Naive thymus-derived CD4-positive, alpha-beta T cell (primary cell): ENCODE data around the gene ZFYVE19. TPM values are rescaled to one million over a fixed set of nuclear protein-coding genes. Genes with fewer than 3 reads are reported as not detected.

Experiments
- ATAC-seq: fragments of 150-1000 bp; cut with Tn5 transposase; 2 replicates; pipeline ENCODE4 v1.10.0; 2021; ENCODE audit warnings: mild to moderate bottlenecking, moderate library complexity
- CTCF ChIA-PET: fragments of 350-600 bp; sonication (Branson Sonifier 250); formaldehyde crosslinking; loops from one replicate; lab custom pipeline; 2021; ENCODE audit warnings: antibody characterized with exemption; lab: Charles Lee
- POLR2A ChIA-PET: fragments of 350-600 bp; sonication (Branson Sonifier 250); formaldehyde crosslinking; loops from one replicate; lab custom pipeline; 2021; ENCODE audit warnings: antibody characterized with exemption, inconsistent platforms; lab: Charles Lee
- DNase-seq, 9 donors: peaks; one replicate each; pipeline versions ENCODE4 v3.0.0 to v3.0.0-alpha.2; 2020 to 2022; ENCODE audit warnings: mixed read lengths in 1 of 9
- H3K27ac ChIP-seq: one replicate; pipeline ENCODE4 v1.7.0; 2013; ENCODE audit warnings: mild to moderate bottlenecking, low read depth, low read length, moderate library complexity
- H3K27me3 ChIP-seq, 2 donors: one replicate each; pipeline ENCODE4 v1.7.0; 2013; ENCODE audit warnings: low read length in 2 of 2, mild to moderate bottlenecking in 2 of 2, moderate library complexity in 2 of 2; ENCODE audit not compliant: control insufficient read depth in 2 of 2, insufficient read depth in 2 of 2
- H3K36me3 ChIP-seq, 3 experiments: 1 replicate in 2 of 3; 2 replicates in 1 of 3; pipeline ENCODE4 v1.7.0; 2013; ENCODE audit warnings: low read length in 3 of 3, mild to moderate bottlenecking in 3 of 3, moderate library complexity in 1 of 3; ENCODE audit not compliant: insufficient read depth in 3 of 3, control insufficient read depth in 2 of 3
- H3K4me1 ChIP-seq, 2 donors: one replicate each; pipeline ENCODE4 v1.7.0; 2013; ENCODE audit warnings: low read length in 2 of 2, mild to moderate bottlenecking in 2 of 2, moderate library complexity in 1 of 2; ENCODE audit not compliant: control insufficient read depth in 2 of 2, insufficient read depth in 2 of 2
- H3K4me3 ChIP-seq: 2 replicates; pipeline ENCODE4 v1.7.0; 2013; ENCODE audit warnings: mild to moderate bottlenecking, low read length
- H3K9me3 ChIP-seq, 3 experiments: 1 replicate in 2 of 3; 2 replicates in 1 of 3; pipeline ENCODE4 v1.7.0; 2013; ENCODE audit warnings: low read length in 3 of 3; ENCODE audit not compliant: control insufficient read depth in 2 of 3
- H3K27ac Mint-ChIP-seq, 9 donors: one replicate each; pipeline ENCODE4 v1.8.0; 2020 to 2022; ENCODE audit warnings: mixed read lengths in 9 of 9, mild to moderate bottlenecking in 8 of 9, moderate library complexity in 5 of 9, inconsistent platforms in 2 of 9
- H3K27me3 Mint-ChIP-seq, 5 donors: one replicate each; pipeline ENCODE4 v1.8.0; 2021 to 2022; ENCODE audit warnings: mixed read lengths in 5 of 5, mild to moderate bottlenecking in 1 of 5
- H3K36me3 Mint-ChIP-seq, 5 donors: one replicate each; pipeline ENCODE4 v1.8.0; 2020 to 2022; ENCODE audit warnings: mixed read lengths in 5 of 5, mild to moderate bottlenecking in 3 of 5, inconsistent platforms in 1 of 5
- H3K4me1 Mint-ChIP-seq, 7 donors: one replicate each; pipeline ENCODE4 v1.8.0; 2020 to 2022; ENCODE audit warnings: mixed read lengths in 7 of 7, mild to moderate bottlenecking in 3 of 7, inconsistent platforms in 1 of 7
- H3K4me3 Mint-ChIP-seq, 10 donors: one replicate each; pipeline ENCODE4 v1.8.0; 2020 to 2022; ENCODE audit warnings: mild to moderate bottlenecking in 10 of 10, mixed read lengths in 10 of 10, moderate library complexity in 6 of 10, inconsistent platforms in 2 of 10
- H3K9me3 Mint-ChIP-seq, 11 donors: one replicate each; pipeline ENCODE4 v1.8.0; 2020 to 2022; ENCODE audit warnings: mixed read lengths in 11 of 11, mild to moderate bottlenecking in 4 of 11, inconsistent platforms in 1 of 11, moderate library complexity in 1 of 11
- intact Hi-C, 2 donors: fragments of 100-400 bp; cut with micrococcal nuclease; formaldehyde crosslinking; loops; one replicate each; pipeline ENCODE4 v1.15.1; 2023
- polyA plus RNA-seq, 2 donors: library from polyadenylated mRNA; unstranded; fragments of 300-500 nt; fragmentation: Illumina TruSeq; gene quantifications; one replicate each; pipeline ENCODE4 v1.2.3, GENCODE V29; 2021
- total RNA-seq, 6 experiments: library from RNA in 5 of 6; stranded (reverse) in 5 of 6; gene quantifications; 1 replicate in 5 of 6; 2 replicates in 1 of 6; pipeline ENCODE4 v1.2.3 and lab custom pipeline; 2021 to 2026

Gene ZFYVE19
- total and polyA plus RNA-seq, 7 experiments from 2014 or later = 15.7 to 31.9 (median 22.7) TPM

DNA sequence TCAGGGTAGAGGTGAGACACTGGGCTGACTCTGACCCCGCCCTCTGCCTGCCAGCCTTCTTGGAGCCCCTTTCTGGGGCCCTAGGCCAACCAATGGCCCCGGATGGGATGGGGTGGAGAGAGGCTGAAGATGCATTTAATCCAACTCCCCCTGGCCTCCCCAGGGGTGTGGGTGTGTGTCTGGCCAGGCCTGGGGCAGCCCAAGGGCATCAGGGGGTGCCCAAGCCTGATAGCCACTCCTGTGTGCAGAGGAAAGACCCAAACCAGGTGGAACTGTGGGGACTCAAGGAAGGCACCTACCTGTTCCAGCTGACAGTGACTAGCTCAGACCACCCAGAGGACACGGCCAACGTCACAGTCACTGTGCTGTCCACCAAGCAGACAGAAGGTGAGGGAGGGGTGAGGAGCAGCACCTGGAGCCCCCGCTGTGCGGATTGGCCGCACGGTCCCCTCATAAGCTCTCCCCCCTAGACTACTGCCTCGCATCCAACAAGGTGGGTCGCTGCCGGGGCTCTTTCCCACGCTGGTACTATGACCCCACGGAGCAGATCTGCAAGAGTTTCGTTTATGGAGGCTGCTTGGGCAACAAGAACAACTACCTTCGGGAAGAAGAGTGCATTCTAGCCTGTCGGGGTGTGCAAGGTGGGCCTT is 46.5 kb downstream of the ZFYVE19 start:
- no peak for DNase-seq
- Histone ChIP-seq H3K9me3 (no peaks in the 10 kb centered on the region), H3K27me3 (no peaks in the 10 kb centered on the region), H3K4me1 (no peaks in the 10 kb centered on the region), H3K27ac (no peak overlapping the region), H3K4me3 (no peak overlapping the region), H3K36me3 (no peaks in the 10 kb centered on the region)
- peaks cover 0 to 8% (median 5%) of the 10 kb centered on the region in 7 donors for H3K4me1 Mint-ChIP-seq
- ChIA-PET CTCF (interaction anchor here (0.7 kb wide), 1 partner anchor 479 kb away, joined by 3 read pairs; the partner anchor contains the start of genes NUSAP1 and OIP5), POLR2A (interaction anchor here (0.7 kb wide), 1 partner anchor 54 kb away, joined by 3 read pairs; no protein-coding TSS in a partner anchor)
- H3K36me3 Mint-ChIP-seq = peaks cover 0 to 3% (median 0%) of the 10 kb centered on the region in 5 donors
- H3K27ac Mint-ChIP-seq = no peak overlapping the region
- H3K9me3 Mint-ChIP-seq = no peaks in the 10 kb centered on the region
- H3K27me3 Mint-ChIP-seq = no peaks in the 10 kb centered on the region
- H3K4me3 Mint-ChIP-seq = no peak overlapping the region
- ATAC-seq = no peak
- intact Hi-C loops = no loop called here

GRCh38 chr15:40854161-40854560 is 47.3 kb downstream of the ZFYVE19 start:
- H3K4me1 Mint-ChIP-seq = peaks cover 0 to 13% (median 8%) of the 10 kb centered on the region in 7 donors
- ChIA-PET POLR2A (no interaction called here), CTCF (interaction anchor here (1.4 kb wide), 1 partner anchor 38 kb away, joined by 3 read pairs; no protein-coding TSS in a partner anchor)
- peaks cover 0 to 3% (median 0%) of the 10 kb centered on the region in 5 donors for H3K36me3 Mint-ChIP-seq
- Histone ChIP-seq H3K36me3 (no peaks in the 10 kb centered on the region), H3K4me1 (no peaks in the 10 kb centered on the region), H3K27me3 (no peaks in the 10 kb centered on the region), H3K4me3 (no peak overlapping the region), H3K27ac (no peak overlapping the region), H3K9me3 (no peaks in the 10 kb centered on the region)
- intact Hi-C loops = no loop called here
- H3K27me3 Mint-ChIP-seq = no peaks in the 10 kb centered on the region
- H3K27ac Mint-ChIP-seq = no peak overlapping the region
- no peaks in the 10 kb centered on the region for H3K9me3 Mint-ChIP-seq
- ATAC-seq = no peak
- no peak overlapping the region for H3K4me3 Mint-ChIP-seq
- DNase-seq = no peak

- ChIA-PET POLR2A (interaction anchor here (1.5 to 1.9 kb wide), 2 partner anchors 18 to 36 kb away, joined by 3 to 6 read pairs; partner anchors contain the start of gene RHOV), CTCF (interaction anchor here (3.4 to 6.0 kb wide), 3 partner anchors 17 to 49 kb away, joined by 15 to 101 read pairs (median 47); partner anchors contain the start of genes RHOV and VPS18)
- H3K9me3 Mint-ChIP-seq = no peaks in the 10 kb centered on the region
- no peak overlapping the region for H3K27ac Mint-ChIP-seq
- Histone ChIP-seq H3K4me3 (no peak overlapping the region), H3K36me3 (no peaks in the 10 kb centered on the region), H3K4me1 (no peaks in the 10 kb centered on the region), H3K27ac (no peak overlapping the region), H3K27me3 (no peaks in the 10 kb centered on the region), H3K9me3 (no peaks in the 10 kb centered on the region)
- H3K4me1 Mint-ChIP-seq = peaks cover 0 to 18% (median 13%) of the 10 kb centered on the region in 7 donors
- H3K36me3 Mint-ChIP-seq = peaks cover 0 to 3% (median 0%) of the 10 kb centered on the region in 5 donors
- H3K4me3 Mint-ChIP-seq = no peak overlapping the region
- ATAC-seq = no peak
- intact Hi-C loops = no loop called here
- no peak for DNase-seq
- H3K27me3 Mint-ChIP-seq = no peaks in the 10 kb centered on the region
These were observed 48.9 kb downstream of the ZFYVE19 start for GRCh38 chr15:40855706-40856234.

GRCh38 chr15:40856746-40857145 is 49.9 kb downstream of the ZFYVE19 start:
- H3K9me3 Mint-ChIP-seq = no peaks in the 10 kb centered on the region
- no peak overlapping the region for H3K4me3 ChIP-seq
- H3K4me1 ChIP-seq = no peaks in the 10 kb centered on the region
- H3K27me3 Mint-ChIP-seq = no peaks in the 10 kb centered on the region
- H3K27ac ChIP-seq = no peak overlapping the region
- H3K4me3 Mint-ChIP-seq = no peak overlapping the region
- DNase-seq (no peak), ATAC-seq (no peak)
- ChIA-PET CTCF (interaction anchor here (0.7 to 6.0 kb wide), 11 partner anchors 9 to 328 kb away, joined by 3 to 101 read pairs (median 10); partner anchors contain the start of genes RHOV and VPS18), POLR2A (interaction anchor here (0.9 to 3.6 kb wide), 4 partner anchors 17 to 38 kb away, joined by 3 to 29 read pairs (median 4); partner anchors contain the start of genes RHOV and VPS18)
- H3K27me3 ChIP-seq = no peaks in the 10 kb centered on the region
- peaks cover 0 to 18% (median 13%) of the 10 kb centered on the region in 7 donors for H3K4me1 Mint-ChIP-seq
- peaks cover 0 to 3% (median 0%) of the 10 kb centered on the region in 5 donors for H3K36me3 Mint-ChIP-seq
- H3K9me3 ChIP-seq = no peaks in the 10 kb centered on the region
- H3K36me3 ChIP-seq = no peaks in the 10 kb centered on the region
- intact Hi-C loops = loop anchor here (1.0 kb wide), 3 partner anchors 38 to 329 kb away; partner anchors contain the start of gene VPS18 (in 2 of the 2)
- no peak overlapping the region for H3K27ac Mint-ChIP-seq

GRCh38 chr15:40857601-40858341 is 50.9 kb downstream of the ZFYVE19 start:
- ChIA-PET POLR2A (interaction anchor here (0.9 to 3.6 kb wide), 3 partner anchors 31 to 37 kb away, joined by 3 to 29 read pairs (median 6); partner anchors contain the start of gene VPS18), CTCF (interaction anchor here (0.6 to 6.0 kb wide), 20 partner anchors 8 to 1584 kb away, joined by 3 to 101 read pairs (median 6); partner anchors contain the start of genes RHOV and VPS18)
- Mint-ChIP-seq H3K4me3 (no peak overlapping the region), H3K36me3 (peaks cover 0 to 3% (median 0%) of the 10 kb centered on the region in 5 donors), H3K4me1 (peaks cover 0 to 18% (median 13%) of the 10 kb centered on the region in 7 donors), H3K9me3 (no peaks in the 10 kb centered on the region), H3K27ac (peak overlapping the region in 1 of 9 donors; percentile 9), H3K27me3 (peaks cover 0 to 2% (median 0%) of the 10 kb centered on the region in 5 donors)
- no peaks in the 10 kb centered on the region for H3K27me3 ChIP-seq
- H3K4me1 ChIP-seq = no peaks in the 10 kb centered on the region
- peak; percentile 58 to 88 (median 74) for DNase-seq
- H3K36me3 ChIP-seq = no peaks in the 10 kb centered on the region
- no peaks in the 10 kb centered on the region for H3K9me3 ChIP-seq
- no peak overlapping the region for H3K4me3 ChIP-seq
- intact Hi-C loops = loop anchor here (1.0 kb wide), 3 partner anchors 37 to 328 kb away; partner anchors contain the start of gene VPS18 (in 2 of the 2)
- peak; percentile 95 for ATAC-seq
- H3K27ac ChIP-seq = no peak overlapping the region

- ATAC-seq (no peak), DNase-seq (no peak)
- no peaks in the 10 kb centered on the region for H3K36me3 ChIP-seq
- POLR2A ChIA-PET = interaction anchor here (1.2 to 3.6 kb wide), 2 partner anchors 33 to 36 kb away, joined by 6 to 29 read pairs; partner anchors contain the start of gene VPS18
- no peaks in the 10 kb centered on the region for H3K27me3 ChIP-seq
- Mint-ChIP-seq H3K4me3 (no peak overlapping the region), H3K9me3 (no peaks in the 10 kb centered on the region), H3K27me3 (peaks cover 0 to 5% (median 0%) of the 10 kb centered on the region in 5 donors), H3K4me1 (peaks cover 0 to 18% (median 13%) of the 10 kb centered on the region in 7 donors), H3K36me3 (peaks cover 0 to 3% (median 0%) of the 10 kb centered on the region in 5 donors), H3K27ac (no peak overlapping the region)
- H3K4me1 ChIP-seq = no peaks in the 10 kb centered on the region
- H3K4me3 ChIP-seq = no peak overlapping the region
- CTCF ChIA-PET = interaction anchor here (0.6 to 6.0 kb wide), 15 partner anchors 9 to 326 kb away, joined by 3 to 101 read pairs (median 9); partner anchors contain the start of genes RHOV and VPS18
- H3K27ac ChIP-seq = no peak overlapping the region
- H3K9me3 ChIP-seq = no peaks in the 10 kb centered on the region
- intact Hi-C loops = no loop called here
These were observed 51.8 kb downstream of the ZFYVE19 start for GRCh38 chr15:40858706-40859105.
